ENCODE measurements around the gene MAB21L4.

The MAB21L4 gene

DNA sequence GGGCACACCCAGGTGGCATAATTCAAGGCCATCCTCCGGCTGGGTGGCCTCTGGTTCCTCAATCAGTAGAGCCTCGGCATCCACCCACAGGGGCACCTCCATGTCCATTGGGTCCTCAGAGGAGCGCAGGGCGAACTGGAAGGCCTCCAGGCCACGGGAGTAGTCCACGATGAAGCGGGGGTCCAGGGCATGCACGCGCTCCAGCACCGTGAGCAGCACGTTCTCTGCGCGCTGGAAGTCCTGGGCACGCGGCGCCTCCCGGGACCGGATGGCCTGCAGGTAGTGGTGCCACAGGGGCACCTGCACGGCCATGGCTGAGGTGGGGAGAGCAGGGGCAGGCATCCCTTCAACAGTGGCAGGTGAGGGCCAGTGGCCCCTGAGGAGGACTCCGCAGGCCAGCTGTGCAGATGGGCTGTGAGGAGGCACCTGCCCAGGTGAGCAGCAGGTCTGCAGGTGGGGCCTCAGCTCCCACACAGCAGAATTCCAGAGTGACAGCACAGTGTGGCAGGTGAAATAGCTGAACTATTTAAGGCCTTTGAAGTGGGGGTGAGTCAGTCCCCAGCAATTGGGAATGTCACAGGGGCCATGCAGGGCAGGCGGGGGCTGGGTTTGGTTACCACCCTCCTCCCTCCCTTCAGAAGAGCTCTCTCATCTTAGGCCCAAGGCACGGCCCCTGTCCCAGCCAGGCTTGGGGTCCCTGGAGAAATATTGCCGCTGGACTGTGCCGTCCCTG is at the start of gene MAB21L4:
MAB21L4 (minus strand) TSS at position 501 of the 733 bp plus-strand sequence; CDS start at position 342, 159 bp downstream.
- no peak for DNase-seq

DNA sequence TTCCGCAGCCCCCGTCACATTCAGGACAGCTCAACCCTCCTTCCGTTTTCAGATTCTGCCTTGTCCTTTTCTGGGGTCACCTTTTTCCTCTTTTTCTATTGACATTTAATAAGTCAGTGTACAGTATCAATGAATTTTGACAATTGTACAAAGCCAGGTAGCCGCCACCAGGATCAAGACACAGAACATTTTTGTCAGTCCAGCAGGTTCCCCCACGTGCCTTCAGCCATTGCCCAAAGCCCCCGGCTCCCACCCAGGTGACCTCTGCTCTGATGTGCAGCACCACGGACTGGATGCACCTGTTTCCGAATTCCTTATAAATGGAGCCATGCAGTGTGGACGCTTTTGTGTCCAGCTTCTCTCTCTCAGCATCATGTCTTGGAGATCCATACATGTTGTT is 40.1 kb upstream of the MAB21L4 start:
- DNase-seq = no peak

DNA sequence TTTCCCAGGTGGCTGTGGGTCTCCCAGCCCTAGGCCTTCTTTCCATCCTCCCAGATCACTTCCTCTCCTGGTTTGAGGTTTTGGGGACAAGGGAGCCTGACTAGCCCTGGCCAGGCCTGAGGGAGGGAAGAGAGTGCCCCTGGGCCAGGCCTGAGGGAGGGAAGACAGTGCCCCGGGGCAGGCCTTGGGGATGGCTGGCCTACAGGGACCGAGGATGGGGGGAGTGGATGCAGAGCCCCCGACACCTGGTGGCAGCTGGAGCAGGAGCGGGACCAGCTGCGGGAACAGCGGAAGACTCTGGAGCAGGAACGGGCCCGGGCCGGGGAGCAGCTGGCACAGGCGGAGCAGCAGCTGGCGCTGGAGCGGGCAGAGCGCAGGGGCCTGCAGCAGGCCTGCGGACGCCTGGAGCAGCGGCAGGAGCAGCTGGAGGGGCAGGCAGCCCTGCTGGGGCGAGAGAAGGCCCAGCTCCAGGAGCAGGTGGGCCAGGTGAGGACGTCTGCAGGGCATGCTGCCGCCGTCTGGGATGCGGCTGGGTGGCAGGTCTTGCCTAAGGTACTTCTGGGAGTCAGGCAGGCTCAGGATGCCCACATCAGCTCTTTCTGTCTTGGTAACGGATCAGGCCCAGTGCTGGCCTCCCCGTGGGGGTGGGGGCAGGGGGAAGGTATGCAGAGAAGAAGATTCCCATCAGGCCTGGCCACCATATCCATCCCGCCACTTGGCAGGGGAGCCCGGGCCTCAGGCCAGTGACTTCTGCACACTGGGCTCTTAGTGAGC is 39.3 kb upstream of the MAB21L4 start:
- DNase-seq = no peak

DNA sequence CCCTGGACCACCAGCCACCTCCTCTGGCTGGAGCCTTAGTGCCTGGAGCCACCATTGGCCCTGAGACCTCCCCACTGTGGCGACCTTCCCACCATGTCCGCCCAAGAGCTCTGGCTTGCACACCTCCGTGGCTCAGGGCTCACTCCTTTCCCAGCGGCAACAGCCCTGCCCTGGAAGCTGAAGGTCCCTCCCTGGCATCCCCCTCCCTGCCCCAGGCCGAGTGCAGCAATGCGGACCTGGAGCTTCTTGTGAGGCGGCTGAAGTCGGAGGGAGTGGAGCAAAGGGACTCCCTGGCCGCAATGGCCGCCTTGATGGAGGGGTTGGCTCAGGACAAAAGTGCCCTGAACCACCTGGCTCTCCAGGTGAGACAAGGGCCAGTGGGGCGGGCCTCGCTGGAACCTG is 38.7 kb upstream of the MAB21L4 start:
- DNase-seq = no peak

DNA sequence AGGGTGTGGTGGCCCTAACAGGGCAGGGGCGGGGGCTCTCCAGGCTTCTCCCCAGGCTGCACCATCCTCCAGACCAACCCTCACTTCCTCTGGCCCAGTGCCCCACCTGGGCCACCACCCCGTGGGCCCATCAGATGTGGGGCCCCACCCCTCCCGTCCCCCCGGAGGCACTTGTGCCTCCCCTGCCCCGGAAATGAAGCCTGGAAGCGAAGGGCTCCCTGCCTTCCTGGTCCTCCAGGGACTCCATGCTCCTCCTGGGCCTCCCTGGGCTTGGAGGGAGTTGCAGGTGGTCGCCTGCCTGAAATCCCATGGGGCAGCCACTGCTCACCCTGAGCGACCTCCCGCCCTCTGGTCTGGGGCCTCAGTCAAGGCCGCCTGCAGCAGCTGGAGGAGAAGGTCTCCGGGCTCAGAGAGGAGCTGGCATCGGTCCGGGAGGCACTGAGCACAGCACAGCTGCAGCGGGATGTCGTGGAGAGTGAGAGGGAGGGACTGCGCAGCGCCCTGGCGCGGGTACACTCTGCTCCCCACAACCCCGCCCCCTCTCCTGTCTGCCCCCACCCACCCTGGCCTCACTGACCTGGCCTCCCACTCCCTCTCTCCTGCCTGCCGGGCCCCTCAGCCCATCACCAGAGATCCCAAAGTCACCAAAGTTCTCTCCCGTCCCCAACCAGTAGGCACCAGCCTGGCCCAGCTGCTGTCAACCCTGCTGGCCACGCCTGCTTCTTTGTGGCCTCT is 38.2 kb upstream of the MAB21L4 start:
- no peak for DNase-seq

DNA sequence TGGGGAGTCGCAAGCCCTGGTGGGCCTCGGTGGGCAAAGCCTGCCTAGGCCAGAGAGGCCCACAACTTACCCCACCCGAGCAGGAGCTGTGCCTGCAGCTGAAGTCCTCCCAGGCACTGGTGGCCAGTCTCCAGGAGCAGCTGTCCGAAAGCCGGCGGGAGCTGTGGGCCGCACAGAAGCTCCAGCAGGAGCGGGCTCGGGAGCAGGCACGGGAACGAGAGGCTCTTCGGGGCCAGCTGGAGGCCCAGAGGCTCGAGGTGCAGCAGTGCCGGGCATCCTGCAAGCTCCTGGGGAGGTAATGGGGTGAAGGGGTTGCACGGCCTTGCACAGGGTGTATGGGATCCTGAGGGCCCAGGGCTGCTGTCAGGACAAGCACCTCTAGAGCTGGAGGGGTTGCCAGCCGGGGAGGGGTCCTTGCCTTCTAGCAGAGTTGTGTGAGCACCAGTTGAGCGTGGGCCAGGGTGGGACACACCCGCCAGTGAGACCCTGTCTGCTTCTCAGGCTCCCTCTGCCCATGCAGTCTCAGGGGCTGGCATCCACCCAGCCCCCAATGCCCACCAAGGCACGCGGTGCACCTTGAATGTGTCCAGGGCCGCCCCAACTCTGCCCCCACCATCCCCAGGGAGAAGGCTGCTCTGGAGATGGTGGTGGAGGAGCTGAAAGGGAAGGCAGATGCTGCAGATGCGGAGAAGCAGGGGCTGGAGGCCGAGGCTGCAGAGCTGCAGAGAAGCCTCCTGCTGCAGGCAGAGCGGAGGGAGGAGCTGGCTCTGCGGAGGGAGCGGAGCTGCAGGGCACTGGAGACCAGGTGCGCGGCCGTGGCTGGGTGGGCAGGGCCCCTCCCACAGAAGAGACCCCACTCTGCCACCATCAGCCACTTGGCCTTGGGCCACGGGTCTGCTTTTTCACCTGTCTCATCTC is 37.4 kb upstream of the MAB21L4 start:
- DNase-seq = no peak

DNA sequence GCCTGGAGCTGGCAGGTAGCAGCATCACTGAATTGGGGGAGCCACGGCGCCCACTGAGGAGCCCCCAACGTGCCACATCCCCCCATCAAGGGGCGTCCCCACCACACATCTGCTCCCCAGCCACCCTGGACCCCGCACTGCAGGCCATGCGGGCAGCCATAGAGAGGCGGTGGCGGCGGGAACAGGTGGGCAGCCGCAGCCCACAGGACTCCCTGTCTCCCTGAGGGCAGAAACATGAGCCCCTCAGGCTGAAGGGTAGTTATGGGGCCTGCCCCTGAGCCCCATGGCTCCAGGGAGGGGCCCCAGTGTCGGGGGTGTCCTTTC is 36.7 kb upstream of the MAB21L4 start:
- no peak for DNase-seq

DNA sequence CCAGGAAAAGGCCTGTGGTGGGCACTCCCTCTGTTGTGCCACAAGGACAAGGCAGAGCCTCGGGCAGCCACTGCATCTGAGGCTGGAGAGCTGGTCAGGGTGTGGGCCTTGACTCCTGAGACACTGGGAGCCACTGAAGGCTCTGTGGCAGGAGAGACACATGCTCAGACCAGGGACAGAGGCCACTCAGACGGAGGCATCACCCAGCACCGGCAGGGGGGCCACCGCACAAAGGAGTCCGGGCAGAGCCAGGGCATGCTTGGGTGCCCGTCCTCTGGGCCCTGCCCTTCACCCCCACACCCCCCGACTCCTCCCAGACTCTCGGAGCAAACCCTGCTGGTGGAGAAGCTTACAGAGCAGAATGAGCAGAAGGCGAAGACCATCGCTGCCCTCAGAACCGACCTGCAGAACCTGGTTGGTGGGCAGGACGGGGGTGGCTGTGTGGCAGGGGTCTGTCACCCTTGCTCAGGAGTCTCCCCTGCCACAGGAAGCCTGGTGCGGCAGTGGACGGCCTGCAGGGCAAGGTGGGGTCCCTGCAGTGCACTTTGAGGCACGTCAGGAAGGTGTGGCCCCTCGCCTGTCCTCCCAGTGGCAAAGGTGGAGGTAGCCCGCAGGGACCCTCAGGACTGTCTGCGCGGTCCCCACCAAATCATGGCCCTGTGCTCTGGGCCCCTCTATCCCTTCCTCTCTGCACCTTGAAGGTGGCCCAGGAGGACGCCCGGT is 36.2 kb upstream of the MAB21L4 start:
- no peak for DNase-seq

DNA sequence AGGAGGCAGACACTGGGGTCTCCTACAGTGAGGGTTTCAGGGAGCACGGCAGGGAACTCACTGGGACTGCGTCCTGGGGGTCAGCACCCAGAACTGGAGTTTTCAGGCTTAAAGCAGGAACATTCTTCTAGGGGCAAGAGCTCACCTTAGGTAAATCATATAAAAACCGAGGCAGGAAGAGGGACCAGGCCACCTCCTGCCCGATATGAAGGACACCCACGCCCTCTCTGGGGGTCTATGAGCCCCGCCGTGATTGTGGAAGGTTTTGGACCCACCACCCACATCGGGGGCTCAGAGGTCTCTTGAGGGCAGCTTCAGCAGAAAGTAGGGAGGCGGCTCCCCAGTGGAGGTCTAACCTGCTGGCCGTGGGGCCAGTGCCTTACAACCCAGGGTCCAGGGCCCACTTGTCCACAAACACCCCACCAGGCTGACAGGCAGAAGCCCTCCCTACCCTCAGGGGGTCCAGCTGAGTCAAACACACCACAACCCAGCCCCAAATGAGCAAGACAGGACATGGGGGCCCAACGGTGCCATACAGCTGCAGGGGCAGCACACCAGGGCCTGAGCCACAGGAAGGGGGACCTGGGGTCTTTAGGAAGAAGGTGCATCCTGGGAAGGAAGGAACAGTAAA is 35.5 kb upstream of the MAB21L4 start:
- no peak for DNase-seq

DNA sequence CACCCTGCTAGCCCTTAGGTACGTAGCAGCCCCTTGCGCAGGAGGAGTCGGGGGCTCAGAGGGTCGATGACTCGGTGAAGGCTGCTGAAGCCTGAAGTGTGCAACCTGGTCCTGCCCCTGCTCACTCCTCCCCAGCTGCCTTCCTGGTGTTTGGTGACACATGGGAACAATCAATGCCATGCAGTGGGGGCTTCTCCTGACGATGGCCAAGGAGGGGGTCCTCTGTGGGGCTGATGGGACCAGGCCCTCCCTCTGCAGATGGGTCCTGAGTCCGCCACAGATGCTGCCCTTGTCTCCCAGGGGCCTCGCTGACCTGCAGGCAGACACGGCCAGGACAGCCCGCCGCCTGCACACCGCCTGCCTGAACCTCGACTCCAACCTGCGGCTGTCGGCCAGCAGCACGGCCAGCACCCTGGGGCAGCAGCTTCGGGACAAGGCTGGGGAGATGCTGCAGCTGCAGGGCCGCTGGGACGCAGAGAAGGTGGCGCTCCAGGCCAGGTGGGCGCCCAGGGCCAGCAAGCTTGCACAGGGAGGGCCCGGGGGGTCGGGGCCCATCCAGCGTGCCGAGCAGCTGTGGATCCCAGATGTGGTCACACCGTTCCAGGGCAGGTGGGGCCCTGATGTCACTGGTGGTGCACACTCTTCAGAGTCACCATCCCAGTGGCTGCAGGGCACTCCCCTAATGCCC is 34.8 kb upstream of the MAB21L4 start:
- DNase-seq = no peak

DNA sequence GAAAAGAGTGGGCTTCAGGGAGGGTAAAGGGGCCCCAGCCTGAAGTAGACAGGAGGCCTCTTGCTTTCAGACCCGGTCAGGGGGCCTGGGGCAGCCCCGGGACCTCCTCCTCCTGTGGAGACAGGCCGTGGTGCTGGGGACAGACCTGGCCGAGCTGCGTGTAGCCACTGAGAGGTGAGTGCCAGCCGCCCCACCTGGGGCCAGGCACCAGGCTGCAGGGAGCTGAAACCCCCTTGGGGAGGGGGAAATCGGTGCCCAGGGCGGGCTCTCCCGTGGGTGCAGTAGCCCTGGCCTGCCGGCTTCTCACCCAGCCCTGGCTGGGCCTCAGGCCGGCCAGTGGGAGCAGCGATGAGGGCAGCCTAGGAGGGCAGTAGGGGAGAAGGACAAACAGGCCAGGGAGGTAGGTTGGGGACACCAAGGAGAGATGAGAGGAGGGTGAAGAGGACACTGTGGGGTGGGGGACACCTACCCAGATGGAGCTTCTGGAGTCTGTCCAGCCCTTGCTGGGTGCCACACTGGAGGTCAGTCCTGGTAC is 34.2 kb upstream of the MAB21L4 start:
- no peak for DNase-seq

DNA sequence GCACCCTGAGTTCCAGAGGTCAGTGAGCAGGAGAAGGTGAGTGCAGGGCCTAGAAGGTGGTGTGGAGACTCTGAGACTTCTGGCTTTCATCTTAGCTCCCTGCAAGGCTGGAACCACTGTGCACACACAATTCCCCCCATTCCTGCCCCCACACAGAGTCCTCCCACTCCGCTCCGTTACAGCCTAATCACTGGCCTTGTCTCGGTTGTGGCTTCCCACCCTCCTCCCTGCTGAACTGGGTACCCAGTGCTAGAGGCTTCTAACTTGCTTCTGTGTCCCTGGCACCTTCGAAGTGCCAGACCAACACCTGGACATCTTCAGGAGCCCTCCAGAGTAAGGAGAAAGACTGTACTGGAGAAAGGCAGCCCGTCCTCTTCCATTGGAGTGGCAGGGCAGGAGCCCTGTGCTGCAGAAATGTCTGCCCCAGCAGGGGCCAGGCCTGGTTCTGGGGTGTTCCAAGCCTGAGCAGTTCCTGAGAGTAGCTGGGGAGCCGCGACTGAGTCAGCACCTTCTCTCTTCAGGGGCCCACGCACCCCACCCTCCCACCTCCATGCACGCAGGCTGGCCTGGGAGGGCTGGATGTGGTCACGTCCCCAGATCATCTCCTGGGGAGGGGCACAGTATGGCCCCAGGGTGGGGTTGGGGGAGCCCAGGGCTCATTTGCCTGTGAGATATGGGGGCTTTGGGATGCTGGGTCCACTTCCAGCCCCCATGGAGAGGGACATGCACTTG is 33.6 kb upstream of the MAB21L4 start:
- no peak for DNase-seq

DNA sequence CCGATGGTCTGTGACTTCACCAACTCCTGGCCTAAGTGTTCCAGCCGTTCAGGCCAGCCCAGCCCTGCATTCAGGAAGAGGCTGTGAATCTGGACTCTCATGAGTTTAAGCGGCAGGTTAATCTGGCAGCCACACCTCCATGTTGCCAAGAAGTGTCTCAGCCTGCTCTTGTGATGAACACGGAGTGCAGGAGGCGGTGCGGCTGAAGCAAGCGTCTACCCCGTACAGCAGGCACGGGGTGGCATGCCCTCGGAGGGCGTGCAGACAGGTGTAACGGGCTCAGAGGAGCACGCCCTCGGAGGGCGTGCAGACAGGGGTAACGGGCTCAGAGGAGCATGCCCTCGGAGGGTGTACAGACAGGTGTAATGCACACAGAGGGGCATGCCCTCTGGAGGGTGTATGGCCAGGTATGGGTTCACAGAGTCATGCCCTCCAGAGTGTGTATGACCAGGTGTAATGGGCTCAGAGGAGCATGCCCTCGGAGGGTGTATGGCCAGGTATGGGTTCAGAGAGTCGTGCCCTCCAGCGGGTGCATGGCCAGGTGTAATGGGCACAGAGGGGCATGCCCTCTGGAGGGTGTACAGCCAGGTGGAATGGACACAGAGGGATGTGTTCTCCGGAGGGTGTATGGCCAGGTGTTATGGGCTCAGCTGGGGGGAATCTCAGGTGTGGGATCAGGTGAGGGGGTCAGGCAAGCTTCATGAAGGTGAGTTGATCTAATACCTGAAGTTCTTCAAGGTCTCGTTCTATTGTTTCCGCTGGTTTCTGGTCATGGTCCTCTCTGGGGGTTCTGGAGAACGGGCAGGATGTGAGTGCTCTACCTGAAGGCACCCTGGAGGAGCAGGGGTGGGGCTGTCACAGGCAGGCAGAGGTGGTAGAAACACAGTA is 32.8 kb upstream of the MAB21L4 start:
- DNase-seq = no peak

DNA sequence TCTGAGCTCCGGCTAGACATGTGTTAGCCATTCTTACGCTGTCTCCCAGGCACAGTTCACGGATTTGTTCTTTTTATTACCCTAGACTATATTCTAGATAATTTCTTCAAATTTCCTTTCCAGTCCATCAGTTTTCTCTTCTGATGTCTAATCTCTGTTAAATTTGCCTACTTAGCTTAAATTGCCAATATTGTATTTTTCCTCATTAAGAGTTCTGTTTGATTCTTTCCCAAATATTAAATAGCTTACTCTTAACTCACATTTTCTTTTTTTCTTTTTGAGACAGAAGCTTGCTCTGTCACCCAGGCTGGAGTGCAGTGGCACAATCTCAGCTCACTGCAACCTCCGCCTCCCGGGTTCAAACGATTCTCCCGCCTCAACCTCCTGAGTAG is 31.4 kb upstream of the MAB21L4 start:
- DNase-seq = no peak

DNA sequence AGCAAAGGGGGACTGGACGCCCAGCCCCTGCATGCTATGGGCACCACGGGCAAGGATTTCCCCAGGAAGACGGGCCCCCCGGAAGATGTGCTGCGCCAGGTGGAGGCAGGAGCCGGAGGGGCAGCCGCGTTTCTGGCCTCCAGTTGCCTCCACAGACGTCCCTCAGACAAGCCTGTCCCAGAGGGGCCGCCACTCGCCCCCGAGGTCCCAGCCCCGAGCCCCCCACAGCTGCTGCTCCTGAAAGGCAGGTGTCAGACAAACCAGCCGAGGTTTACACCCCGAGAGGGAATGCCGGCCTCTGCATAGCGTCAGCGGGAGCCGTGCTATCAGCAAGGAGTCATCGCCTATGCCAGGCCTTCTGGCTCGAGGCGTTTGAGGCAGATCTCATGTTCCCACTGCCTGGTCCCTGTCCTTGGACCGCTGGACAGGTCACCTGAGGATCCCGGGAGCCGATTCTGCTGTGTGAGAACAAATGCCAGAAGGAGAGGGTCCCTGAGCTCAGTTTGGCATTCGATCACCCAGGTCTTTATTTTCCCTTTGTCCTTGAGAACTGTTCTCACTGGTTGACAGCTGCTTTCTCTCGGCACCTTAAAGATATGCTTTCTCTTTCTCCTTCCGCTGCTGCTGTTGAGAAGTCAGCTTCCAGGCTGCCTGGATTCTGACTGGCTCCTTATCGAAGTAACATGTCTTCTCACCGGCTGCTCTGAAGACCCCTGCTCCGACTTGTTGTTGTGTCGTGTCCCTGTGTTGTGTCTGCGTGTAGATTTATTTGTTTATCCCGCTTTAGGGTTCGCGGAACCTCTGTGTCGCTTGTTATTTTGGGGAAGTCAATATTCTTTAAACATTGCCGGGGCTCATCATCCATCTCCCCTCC is 30.8 kb upstream of the MAB21L4 start:
- no peak for DNase-seq

DNA sequence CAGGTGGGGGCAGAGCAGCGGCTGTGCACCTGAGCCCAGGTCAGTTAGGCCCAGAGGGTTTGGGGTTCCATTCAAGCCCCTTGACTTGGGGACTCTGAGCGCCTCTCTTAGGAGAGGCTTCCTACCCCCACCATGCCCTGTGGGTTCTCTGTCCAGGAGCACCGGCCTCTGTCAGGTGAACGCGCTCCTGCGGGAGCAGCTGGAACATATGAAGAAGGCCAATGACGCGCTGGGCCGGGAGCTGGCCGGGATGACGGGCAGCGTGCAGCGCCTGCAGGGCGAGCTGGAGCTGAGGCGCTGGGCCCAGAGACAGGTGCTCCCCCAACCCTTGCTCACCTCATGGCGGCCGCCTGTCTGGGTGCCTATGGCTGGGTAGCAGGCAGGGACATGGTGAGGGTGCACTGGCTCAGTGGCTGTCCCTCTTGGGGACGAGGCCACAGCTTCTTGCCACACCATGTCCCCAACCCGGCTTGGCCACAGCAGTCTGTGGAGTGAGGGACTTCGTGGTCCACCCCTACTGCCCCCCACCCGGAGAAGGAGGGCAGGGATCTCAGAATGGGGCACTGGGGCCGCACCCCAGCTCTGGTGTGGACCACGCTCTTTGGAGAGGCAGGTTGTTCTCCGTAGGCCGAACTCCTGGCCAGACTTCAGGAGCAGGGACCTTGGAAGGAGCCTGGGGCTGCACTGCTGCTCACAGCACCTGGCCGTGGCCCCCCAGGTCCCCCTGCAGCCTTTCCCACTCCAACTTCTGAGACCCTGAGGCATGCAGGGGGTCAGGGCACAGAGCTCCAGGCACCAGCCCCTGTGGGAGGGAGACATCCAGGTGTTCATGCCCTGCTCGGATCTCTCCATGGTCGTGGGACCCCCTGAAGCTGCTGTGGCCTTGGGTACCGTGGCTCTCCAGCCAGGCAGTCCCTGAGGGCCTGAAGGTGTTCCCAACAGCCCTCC is 29.9 kb upstream of the MAB21L4 start:
- DNase-seq = no peak

DNA sequence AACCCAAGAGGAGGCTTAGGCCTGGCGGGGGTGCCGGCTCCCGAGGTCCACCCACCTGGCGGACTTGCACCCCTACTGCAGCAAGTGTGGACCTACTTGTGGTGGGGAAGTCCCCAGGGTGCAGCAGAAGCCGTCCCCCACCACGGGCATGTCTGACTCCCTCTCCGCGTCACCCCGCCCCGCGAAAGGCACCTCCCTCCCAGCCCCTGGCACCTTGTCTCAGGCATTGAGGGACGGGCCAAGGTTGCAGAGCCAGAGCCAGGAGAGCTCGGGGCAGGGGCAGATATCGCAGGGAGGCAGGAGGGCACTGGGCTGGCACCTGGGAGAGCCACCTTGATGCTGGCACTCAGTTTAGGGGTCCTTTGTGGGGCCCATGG is 29.2 kb upstream of the MAB21L4 start:
- no peak for DNase-seq
